Measurements from ENCODE around the gene BNIP3. TPM values are rescaled to one million over a fixed set of nuclear protein-coding genes. Genes with fewer than 3 reads are reported as not detected.
"Not testable (repeated sequence)": the region's sequence is repeated elsewhere in the genome, so short reads cannot be mapped to it uniquely, and the experiment has no call there.

BNIP3 gene
- total RNA-seq, 2 experiments from 2014 or later = 207 to 216 TPM

DNA sequence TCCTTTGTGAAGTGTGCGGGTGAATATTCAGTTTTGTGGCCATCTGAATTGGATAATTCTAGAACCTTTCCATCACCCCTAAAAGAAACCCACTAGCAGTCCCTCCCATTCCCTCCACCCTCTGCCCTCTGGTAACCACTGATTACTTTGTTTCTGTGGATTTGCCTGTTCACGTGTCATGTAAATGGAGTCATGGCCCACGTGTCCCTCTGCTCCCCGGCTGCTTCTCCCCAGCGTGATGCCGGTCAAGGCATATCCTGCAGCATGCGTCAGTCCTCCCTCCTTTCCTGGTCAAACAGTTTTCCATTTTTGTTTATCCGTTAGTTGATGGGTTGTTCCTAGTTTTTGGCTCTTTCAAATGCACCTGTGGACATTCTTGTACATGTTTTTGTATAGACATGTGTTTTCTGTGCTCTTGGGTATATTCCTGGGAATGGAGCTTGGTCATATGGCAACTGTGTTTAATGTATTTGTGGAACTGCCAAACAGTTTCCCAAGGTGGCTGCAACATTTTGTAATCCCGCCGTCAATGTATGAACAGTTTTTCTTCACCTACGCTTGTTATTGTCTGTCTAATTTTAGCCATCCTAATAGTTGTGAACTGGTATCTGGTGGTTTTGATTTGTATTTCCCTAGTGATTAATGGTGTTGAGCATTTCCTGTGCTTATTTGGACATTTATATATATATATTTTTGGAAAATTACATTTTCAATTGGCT lies 58.5 kb downstream of the BNIP3 start:
- Mint-ChIP-seq H3K27ac (no peak overlapping the region), H3K36me3 (ENCODE audit: low read depth) (peaks cover 59% of the 10 kb centered on the region), H3K4me1 (ENCODE audit: low read depth) (peaks cover 72% of the 10 kb centered on the region), H3K27me3 (no peaks in the 10 kb centered on the region), H3K9me3 (peaks cover 29% of the 10 kb centered on the region), H3K4me3 (no peak overlapping the region)
- intact Hi-C loops (cut with micrococcal nuclease) = no loop called here
- ChIA-PET CTCF (interaction anchor here (2.1 kb wide), 1 partner anchor 37 kb away, joined by 6 read pairs; no protein-coding TSS in a partner anchor), POLR2A (interaction anchor here (0.6 to 1.4 kb wide), 2 partner anchors 9 to 760 kb away, joined by 3 to 5 read pairs; no protein-coding TSS in a partner anchor)
- ATAC-seq (no peak), DNase-seq (no peak)
- TF ChIP-seq, protein P1, sequence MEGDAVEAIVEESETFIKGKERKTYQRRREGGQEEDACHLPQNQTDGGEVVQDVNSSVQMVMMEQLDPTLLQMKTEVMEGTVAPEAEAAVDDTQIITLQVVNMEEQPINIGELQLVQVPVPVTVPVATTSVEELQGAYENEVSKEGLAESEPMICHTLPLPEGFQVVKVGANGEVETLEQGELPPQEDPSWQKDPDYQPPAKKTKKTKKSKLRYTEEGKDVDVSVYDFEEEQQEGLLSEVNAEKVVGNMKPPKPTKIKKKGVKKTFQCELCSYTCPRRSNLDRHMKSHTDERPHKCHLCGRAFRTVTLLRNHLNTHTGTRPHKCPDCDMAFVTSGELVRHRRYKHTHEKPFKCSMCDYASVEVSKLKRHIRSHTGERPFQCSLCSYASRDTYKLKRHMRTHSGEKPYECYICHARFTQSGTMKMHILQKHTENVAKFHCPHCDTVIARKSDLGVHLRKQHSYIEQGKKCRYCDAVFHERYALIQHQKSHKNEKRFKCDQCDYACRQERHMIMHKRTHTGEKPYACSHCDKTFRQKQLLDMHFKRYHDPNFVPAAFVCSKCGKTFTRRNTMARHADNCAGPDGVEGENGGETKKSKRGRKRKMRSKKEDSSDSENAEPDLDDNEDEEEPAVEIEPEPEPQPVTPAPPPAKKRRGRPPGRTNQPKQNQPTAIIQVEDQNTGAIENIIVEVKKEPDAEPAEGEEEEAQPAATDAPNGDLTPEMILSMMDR (IDR thresholded peaks at IDR 0.05) = no peak

DNA sequence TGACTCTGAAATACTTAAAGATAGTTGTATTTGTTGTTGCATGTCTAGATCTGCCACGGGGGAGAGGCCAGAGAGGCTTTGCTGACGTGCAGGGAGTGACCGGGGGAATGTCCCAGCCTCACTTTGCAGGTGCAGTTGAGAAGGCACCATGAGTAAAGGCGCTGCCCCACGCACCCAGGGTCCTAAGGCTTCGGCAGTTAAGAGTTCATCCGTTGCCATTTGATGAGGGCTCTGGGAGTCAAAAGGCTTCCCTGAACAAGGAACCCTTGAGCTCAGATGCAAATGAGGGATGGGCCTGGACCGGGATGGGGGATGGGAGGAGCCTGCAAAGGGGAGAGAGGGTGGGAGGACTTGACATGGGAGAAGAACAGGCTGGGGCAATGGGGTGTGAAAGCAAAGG lies 60.5 kb downstream of the BNIP3 start:
- Mint-ChIP-seq H3K27me3 (no peaks in the 10 kb centered on the region), H3K4me3 (no peak overlapping the region), H3K9me3 (peaks cover 41% of the 10 kb centered on the region), H3K27ac (no peak overlapping the region), H3K36me3 (ENCODE audit: low read depth) (peaks cover 61% of the 10 kb centered on the region), H3K4me1 (ENCODE audit: low read depth) (peaks cover 71% of the 10 kb centered on the region)
- ChIA-PET CTCF (no interaction called here), POLR2A (no interaction called here)
- intact Hi-C loops (cut with micrococcal nuclease) = no loop called here
- TF ChIP-seq, protein P1 (IDR thresholded peaks at IDR 0.05) = no peak
- DNase-seq (no peak), ATAC-seq (no peak)

DNA sequence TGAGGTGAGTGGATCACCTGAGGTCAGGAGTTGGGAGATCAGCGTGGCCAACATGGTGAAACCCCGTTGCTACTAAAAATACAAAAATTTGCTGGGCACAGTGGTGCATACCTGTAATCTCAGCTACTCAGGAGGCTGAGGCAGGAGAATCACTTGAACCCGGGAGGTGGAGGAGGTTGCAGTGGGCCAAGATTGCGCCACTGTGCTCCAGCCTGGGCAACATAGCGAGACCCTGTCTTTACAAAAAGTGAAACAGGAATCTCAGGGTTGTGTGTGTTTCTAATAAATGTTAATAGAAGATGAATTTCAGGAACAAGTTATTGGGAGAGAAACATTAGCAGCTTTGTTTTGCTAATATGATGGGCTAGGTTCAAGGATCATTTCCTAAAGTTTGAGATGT lies 61.0 kb downstream of the BNIP3 start:
- no peak for ATAC-seq
- TF ChIP-seq, protein P1 (IDR thresholded peaks at IDR 0.05) = no peak

DNA sequence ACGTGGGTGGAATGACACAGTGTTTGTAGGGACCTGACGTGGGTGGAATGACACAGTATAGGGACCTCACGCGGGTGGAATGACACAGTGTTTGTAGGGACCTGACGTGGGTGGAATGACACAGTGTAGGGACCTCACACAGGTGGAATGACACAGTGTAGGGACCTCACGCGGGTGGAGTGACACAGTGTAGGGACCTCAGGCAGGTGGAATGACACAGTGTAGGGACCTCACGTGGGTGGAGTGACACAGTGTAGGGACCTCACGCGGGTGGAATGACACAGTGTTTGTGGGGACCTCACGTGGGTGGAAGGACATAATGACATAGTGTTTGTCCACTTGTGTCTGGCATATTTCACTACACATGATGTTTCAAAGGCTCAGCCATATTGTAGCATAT lies 61.6 kb downstream of the BNIP3 start:
- peaks cover 51% of the 10 kb centered on the region for H3K36me3 Mint-ChIP-seq (ENCODE audit: low read depth)

More for the DNA sequence above, 61.0 kb downstream of the BNIP3 start:
- Mint-ChIP-seq H3K27me3 (no peaks in the 10 kb centered on the region), H3K27ac (peak overlapping the region; percentile 78), H3K4me1 (ENCODE audit: low read depth) (peaks cover 70% of the 10 kb centered on the region), H3K36me3 (ENCODE audit: low read depth) (peaks cover 57% of the 10 kb centered on the region), H3K4me3 (no peak overlapping the region), H3K9me3 (peaks cover 41% of the 10 kb centered on the region)
- CTCF ChIA-PET = no interaction called here
- intact Hi-C loops (cut with micrococcal nuclease) = no loop called here
- no peak for DNase-seq
- POLR2A ChIA-PET = no interaction called here

DNA sequence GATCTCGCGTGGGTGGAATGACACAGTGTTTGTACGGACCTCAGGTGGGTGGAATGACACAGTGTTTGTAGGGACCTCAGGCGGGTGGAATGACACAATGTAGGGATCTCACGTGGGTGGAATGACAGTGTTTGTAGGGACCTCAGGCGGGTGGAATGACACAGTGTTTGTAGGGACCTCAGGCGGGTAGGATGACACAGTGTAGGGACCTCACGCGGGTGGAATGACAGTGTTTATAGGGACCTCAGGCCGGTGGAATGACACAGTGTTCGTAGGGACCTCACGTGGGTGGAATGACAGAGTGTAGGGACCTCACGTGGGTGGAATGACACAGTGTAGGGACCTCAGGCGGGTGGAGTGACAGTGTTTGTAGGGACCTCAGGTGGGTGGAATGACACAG lies 62.3 kb downstream of the BNIP3 start:
- Mint-ChIP-seq H3K9me3 (peaks cover 32% of the 10 kb centered on the region), H3K27ac (peak overlapping the region; percentile 78), H3K4me1 (ENCODE audit: low read depth) (peaks cover 68% of the 10 kb centered on the region), H3K36me3 (ENCODE audit: low read depth) (peaks cover 49% of the 10 kb centered on the region)
- DNase-seq = peak; percentile 46
- ATAC-seq; CTCF ChIA-PET; H3K27me3 Mint-ChIP-seq; H3K4me3 Mint-ChIP-seq; intact Hi-C loops (cut with micrococcal nuclease); POLR2A ChIA-PET: not testable (repeated sequence)

More for the DNA sequence above, 61.6 kb downstream of the BNIP3 start:
- Mint-ChIP-seq H3K4me1 (ENCODE audit: low read depth) (peaks cover 69% of the 10 kb centered on the region), H3K9me3 (peaks cover 36% of the 10 kb centered on the region), H3K4me3 (no peak overlapping the region), H3K27ac (peak overlapping the region; percentile 78), H3K27me3 (no peaks in the 10 kb centered on the region)
- POLR2A ChIA-PET = no interaction called here
- ATAC-seq = no peak
- intact Hi-C loops (cut with micrococcal nuclease) = no loop called here
- TF ChIP-seq, protein P1 (IDR thresholded peaks at IDR 0.05) = no peak
- CTCF ChIA-PET = no interaction called here
- DNase-seq = peak; percentile 54

Other genes starting within 250 kb of the BNIP3 start
- 10 to 100 TPM; 31.6 to 32.3 TPM for gene PPP2R2D, start 80.9 kb downstream of the BNIP3 start, total RNA-seq
- gene JAKMIP3, start 84.0 kb upstream of the BNIP3 start, total RNA-seq = under 1 TPM; 0.18 to 0.31 TPM
- 10 to 100 TPM; 20.9 to 23.2 TPM for gene DPYSL4, start 205.0 kb upstream of the BNIP3 start, total RNA-seq

All from activated CD8-positive, alpha-beta T cell treated with anti-CD3 and anti-CD28 coated beads for 36 hours (primary cell).